HS-5 (cell line): ENCODE data around the gene FASLG.
"Not testable (repeated sequence)": the region's sequence is repeated elsewhere in the genome, so short reads cannot be mapped to it uniquely, and the experiment has no call there.

Experiments used
- DNase-seq: peaks from one replicate; pipeline ENCODE4 v3.0.0-alpha.2; 2012; ENCODE audit warnings: low read depth

The FASLG gene

GRCh38 chr1:172658871-172659453 lies at the start of gene FASLG:
FASLG (plus strand) TSS chr1:172659103; CDS start chr1:172659202, 99 bp downstream.
- DNase-seq, result no peak

GRCh38 chr1:172609528-172609927 lies 49.4 kb upstream of the FASLG start:
- no peak for DNase-seq

- DNase-seq, result no peak
These were observed 46.4 kb upstream of the FASLG start for GRCh38 chr1:172612478-172612877.

- no peak for DNase-seq
These were observed 45.6 kb upstream of the FASLG start for GRCh38 chr1:172613294-172613693.

GRCh38 chr1:172616195-172616594 lies 42.7 kb upstream of the FASLG start:
- no peak for DNase-seq

GRCh38 chr1:172616636-172617035 lies 42.3 kb upstream of the FASLG start:
- no peak for DNase-seq

GRCh38 chr1:172620603-172621002 lies 38.3 kb upstream of the FASLG start:
- not testable (repeated sequence) for DNase-seq

GRCh38 chr1:172622541-172622940 lies 36.4 kb upstream of the FASLG start:
- no peak for DNase-seq

- no peak for DNase-seq
These were observed 35.2 kb upstream of the FASLG start for GRCh38 chr1:172623748-172624147.

GRCh38 chr1:172626845-172627244 lies 32.1 kb upstream of the FASLG start:
- DNase-seq, result no peak

- no peak for DNase-seq
These were observed 31.2 kb upstream of the FASLG start for GRCh38 chr1:172627702-172628101.

- DNase-seq, result no peak
These were observed 30.5 kb upstream of the FASLG start for GRCh38 chr1:172628401-172628800.

GRCh38 chr1:172629170-172629569 lies 29.7 kb upstream of the FASLG start:
- no peak for DNase-seq

- no peak for DNase-seq
These were observed 29.3 kb upstream of the FASLG start for GRCh38 chr1:172629638-172630037.

GRCh38 chr1:172630056-172630818 lies 28.7 kb upstream of the FASLG start:
- DNase-seq, result no peak

GRCh38 chr1:172630868-172631267 lies 28.0 kb upstream of the FASLG start:
- no peak for DNase-seq

GRCh38 chr1:172637522-172637921 lies 21.4 kb upstream of the FASLG start:
- peak; percentile 53 for DNase-seq

GRCh38 chr1:172638249-172638648 lies 20.7 kb upstream of the FASLG start:
- DNase-seq, result no peak

- peak; percentile 94 for DNase-seq
These were observed 19.7 kb upstream of the FASLG start for GRCh38 chr1:172638885-172639831.

- no peak for DNase-seq
These were observed 18.8 kb upstream of the FASLG start for GRCh38 chr1:172640111-172640510.

- no peak for DNase-seq
These were observed 17.4 kb upstream of the FASLG start for GRCh38 chr1:172641492-172641891.

GRCh38 chr1:172642970-172643369 lies 15.9 kb upstream of the FASLG start:
- DNase-seq, result no peak

- DNase-seq, result no peak
These were observed 12.2 kb upstream of the FASLG start for GRCh38 chr1:172646653-172647052.
